Measurements from ENCODE around the gene CCDC184.

The CCDC184 gene

GRCh38 chr12:48193623-48194022 lies 10.2 kb downstream of the CCDC184 start:
- no peak for TF ChIP-seq CTCF (IDR thresholded peaks at IDR 0.05; ENCODE audit: low read depth, low read length)
- DNase-seq (ENCODE audit: low read depth, low spot score), result no peak

DNA sequence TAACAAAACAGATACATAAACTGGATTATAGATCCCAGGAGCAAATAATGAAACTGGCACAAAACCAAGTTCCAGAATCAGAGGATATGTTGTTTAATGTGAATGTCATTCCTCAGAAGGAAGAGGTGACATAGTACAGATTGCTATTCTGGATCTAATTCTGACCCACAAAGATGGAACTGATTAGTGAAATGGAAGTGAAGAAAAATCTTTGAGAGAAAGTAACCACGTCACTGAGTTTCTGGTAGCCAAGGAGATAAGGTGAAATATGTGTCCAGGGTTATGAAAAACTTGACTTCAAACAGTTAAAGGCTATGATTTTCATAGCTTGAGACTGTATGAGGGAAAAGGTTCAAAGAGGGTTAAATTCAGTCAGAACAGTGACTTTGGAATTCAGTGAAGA lies 11.4 kb downstream of the CCDC184 start:
- DNase-seq (ENCODE audit: low read depth, low spot score), result no peak
- in situ Hi-C loops (cut with HindIII; ENCODE audit: low sequenced_read_pairs), result no loop called here

More at GRCh38 chr12:48193623-48194022, 10.2 kb downstream of the CCDC184 start:
- no peak overlapping the region for H3K4me3 ChIP-seq (ENCODE audit: low read depth, low read length)
- in situ Hi-C loops (cut with HindIII; ENCODE audit: low sequenced_read_pairs), result no loop called here

GRCh38 chr12:48197549-48197970 lies 14.1 kb downstream of the CCDC184 start:
- peak overlapping the region; percentile 87 for H3K4me3 ChIP-seq (ENCODE audit: low read depth, low read length)
- peak; percentile 57 for TF ChIP-seq CTCF (IDR thresholded peaks at IDR 0.05; ENCODE audit: low read depth, low read length)
- in situ Hi-C loops (cut with HindIII; ENCODE audit: low sequenced_read_pairs), result no loop called here
- DNase-seq (ENCODE audit: low read depth, low spot score), result peak; percentile 39

More for the DNA sequence above, 11.4 kb downstream of the CCDC184 start:
- TF ChIP-seq CTCF (IDR thresholded peaks at IDR 0.05; ENCODE audit: low read depth, low read length), result no peak
- no peak overlapping the region for H3K4me3 ChIP-seq (ENCODE audit: low read depth, low read length)

DNA sequence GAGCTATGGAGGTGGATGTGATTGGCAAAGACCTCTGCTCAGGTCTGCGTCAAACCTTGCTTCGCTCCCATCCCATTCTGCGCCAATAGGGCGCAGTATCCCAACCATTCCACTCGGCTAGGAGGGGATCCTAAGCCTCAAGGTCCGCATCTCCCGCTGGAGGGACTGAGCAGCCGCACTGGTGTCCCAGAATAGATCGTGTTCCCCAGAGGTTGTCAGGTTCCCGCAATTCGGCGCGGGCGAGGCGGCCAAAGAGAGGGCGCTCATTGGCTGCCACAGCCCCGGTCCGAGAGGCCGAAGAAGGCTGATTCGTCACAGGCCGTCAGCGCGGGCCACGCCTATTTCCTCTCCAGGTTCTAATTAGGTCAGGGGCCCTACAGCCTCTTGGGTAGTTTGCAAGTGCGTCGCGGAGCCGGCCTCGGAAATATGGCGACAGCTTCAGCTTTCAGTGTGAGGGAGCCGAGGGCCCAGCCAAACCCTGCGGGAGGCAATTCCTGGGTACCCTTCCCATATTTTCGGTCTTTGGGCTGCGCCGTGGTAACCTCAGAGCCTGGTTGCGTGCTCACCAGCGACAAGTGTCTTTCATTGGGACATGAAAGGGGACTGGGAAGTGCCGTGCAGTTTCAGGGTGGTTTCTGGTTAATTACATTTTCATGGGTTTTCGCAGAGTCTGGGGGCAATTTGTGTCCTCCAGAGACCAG lies 14.7 kb downstream of the CCDC184 start:
- peak; percentile 94 for DNase-seq (ENCODE audit: low read depth, low spot score)
- in situ Hi-C loops (cut with HindIII; ENCODE audit: low sequenced_read_pairs), result no loop called here
- TF ChIP-seq CTCF (IDR thresholded peaks at IDR 0.05; ENCODE audit: low read depth, low read length), result peak; percentile 17
- peak overlapping the region; percentile 87 for H3K4me3 ChIP-seq (ENCODE audit: low read depth, low read length)

GRCh38 chr12:48198672-48198971 lies 15.2 kb downstream of the CCDC184 start:
- DNase-seq (ENCODE audit: low read depth, low spot score), result no peak
- TF ChIP-seq CTCF (IDR thresholded peaks at IDR 0.05; ENCODE audit: low read depth, low read length), result no peak

DNA sequence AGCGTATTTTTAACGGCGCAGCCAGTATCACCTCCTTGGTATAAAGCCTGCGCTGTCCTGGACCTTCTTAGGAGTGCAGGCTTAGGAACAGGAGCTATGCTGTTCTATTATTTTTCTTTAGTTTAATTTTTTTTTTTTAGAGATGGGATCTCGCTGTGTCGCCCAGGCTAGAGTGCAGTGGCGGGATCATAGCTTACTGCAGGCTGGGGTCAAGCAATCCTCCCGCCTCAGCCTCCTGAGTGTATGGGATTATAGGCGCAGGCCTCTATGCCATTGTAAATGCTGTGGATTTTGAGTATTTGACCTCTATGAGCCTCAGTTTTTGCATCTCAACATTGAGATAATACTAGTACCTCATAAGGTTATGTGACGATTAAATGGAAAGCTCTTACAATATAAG lies 15.5 kb downstream of the CCDC184 start:
- peak overlapping the region; percentile 87 for H3K4me3 ChIP-seq (ENCODE audit: low read depth, low read length)
- no peak for DNase-seq (ENCODE audit: low read depth, low spot score)
- in situ Hi-C loops (cut with HindIII; ENCODE audit: low sequenced_read_pairs), result no loop called here
- no peak for TF ChIP-seq CTCF (IDR thresholded peaks at IDR 0.05; ENCODE audit: low read depth, low read length)

More at GRCh38 chr12:48198672-48198971, 15.2 kb downstream of the CCDC184 start:
- in situ Hi-C loops (cut with HindIII; ENCODE audit: low sequenced_read_pairs), result no loop called here
- peak overlapping the region; percentile 87 for H3K4me3 ChIP-seq (ENCODE audit: low read depth, low read length)

Data from astrocyte of the spinal cord (primary cell).